Transverse colon (tissue), 1 donor: Measurements from ENCODE around the gene SPCS3.

Source experiments
- EP300 ChIP-seq: sonication (generic); formaldehyde crosslinking; IDR thresholded peaks from one replicate; pipeline ENCODE4 v1.6.1; 2017; ENCODE audit warnings: antibody characterized with exemption, low read depth
- POLR2A ChIP-seq: fragments of 450-650 bp; IDR thresholded peaks from one replicate; pipeline ENCODE4 v1.6.1; 2016; ENCODE audit warnings: antibody characterized with exemption, mild to moderate bottlenecking, moderate library complexity

- TF ChIP-seq POLR2A (no peak), EP300 (no peak)
Measured at GRCh38 chr4:176350671-176351070, 30.9 kb downstream of the SPCS3 start.
